WTC11 (cell line): ENCODE data around the gene RING1.

Experiments
- CREM ChIP-seq: sonication (generic); formaldehyde crosslinking; IDR thresholded peaks from 2 replicates; pipeline ENCODE4 v1.8.1; 2022; ENCODE audit warnings: mild to moderate bottlenecking, missing genetic modification reagents, moderate library complexity
- IRF2 ChIP-seq: sonication (generic); formaldehyde crosslinking; IDR thresholded peaks from 2 replicates; pipeline ENCODE4 v1.8.0; 2022; ENCODE audit warnings: low read depth, missing genetic modification reagents, borderline replicate concordance
- JUN ChIP-seq: sonication (generic); formaldehyde crosslinking; IDR thresholded peaks from 2 replicates; pipeline ENCODE4 v1.8.0; 2023; ENCODE audit warnings: mild to moderate bottlenecking, missing genetic modification reagents
- NR3C1 ChIP-seq: sonication (generic); formaldehyde crosslinking; conservative IDR thresholded peaks from 2 replicates; pipeline ENCODE4 v1.8.1; 2023; ENCODE audit warnings: low read depth, mild to moderate bottlenecking, missing genetic modification reagents
- RELA ChIP-seq: sonication (generic); formaldehyde crosslinking; IDR thresholded peaks from 2 replicates; pipeline ENCODE4 v1.8.1; 2022; ENCODE audit warnings: missing genetic modification reagents, mild to moderate bottlenecking, borderline replicate concordance
- TEAD4 ChIP-seq: sonication (generic); formaldehyde crosslinking; IDR thresholded peaks from 2 replicates; pipeline ENCODE4 v1.8.0; 2022; ENCODE audit warnings: mild to moderate bottlenecking, missing genetic modification reagents
- TF ChIP-seq, protein P1 (sequence below): fragments of 200-600 bp; IDR thresholded peaks from 2 replicates; pipeline ENCODE4 v1.8.0; 2022; ENCODE audit warnings: antibody characterized with exemption
- TF ChIP-seq, protein P2 (sequence below): sonication (generic); formaldehyde crosslinking; IDR thresholded peaks from 2 replicates; pipeline ENCODE4 v1.8.0; 2022; ENCODE audit warnings: mild to moderate bottlenecking, missing genetic modification reagents
- TF ChIP-seq, protein P3 (sequence below): sonication (generic); formaldehyde crosslinking; conservative IDR thresholded peaks from 2 replicates; pipeline ENCODE4 v1.8.1; 2023; ENCODE audit warnings: mild to moderate bottlenecking, low read depth, missing genetic modification reagents, moderate library complexity

DNA sequence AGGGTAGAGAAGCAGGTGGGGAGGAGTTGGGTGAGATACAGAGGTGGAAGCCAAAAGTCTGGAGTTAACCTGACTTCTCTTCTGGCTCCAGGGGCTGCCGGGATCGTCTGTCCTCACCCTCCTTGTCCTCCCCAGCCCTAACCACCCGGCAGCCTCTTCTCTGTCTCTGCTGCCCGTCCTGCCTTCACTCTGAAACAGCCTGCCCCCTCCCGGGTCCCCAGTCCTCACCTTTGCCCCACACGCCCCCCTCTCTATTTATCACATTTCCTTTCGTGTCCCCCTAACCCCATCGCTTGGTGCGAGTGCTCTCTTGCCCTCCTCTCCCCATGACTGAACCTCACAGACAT is 5.7 kb downstream of the RING1 start:
- no peak for TF ChIP-seq IRF2 (CRISPR knock-in tag)
- no peak for TF ChIP-seq TEAD4
- no peak for TF ChIP-seq NR3C1 (CRISPR knock-in tag)
- TF ChIP-seq, protein P1, sequence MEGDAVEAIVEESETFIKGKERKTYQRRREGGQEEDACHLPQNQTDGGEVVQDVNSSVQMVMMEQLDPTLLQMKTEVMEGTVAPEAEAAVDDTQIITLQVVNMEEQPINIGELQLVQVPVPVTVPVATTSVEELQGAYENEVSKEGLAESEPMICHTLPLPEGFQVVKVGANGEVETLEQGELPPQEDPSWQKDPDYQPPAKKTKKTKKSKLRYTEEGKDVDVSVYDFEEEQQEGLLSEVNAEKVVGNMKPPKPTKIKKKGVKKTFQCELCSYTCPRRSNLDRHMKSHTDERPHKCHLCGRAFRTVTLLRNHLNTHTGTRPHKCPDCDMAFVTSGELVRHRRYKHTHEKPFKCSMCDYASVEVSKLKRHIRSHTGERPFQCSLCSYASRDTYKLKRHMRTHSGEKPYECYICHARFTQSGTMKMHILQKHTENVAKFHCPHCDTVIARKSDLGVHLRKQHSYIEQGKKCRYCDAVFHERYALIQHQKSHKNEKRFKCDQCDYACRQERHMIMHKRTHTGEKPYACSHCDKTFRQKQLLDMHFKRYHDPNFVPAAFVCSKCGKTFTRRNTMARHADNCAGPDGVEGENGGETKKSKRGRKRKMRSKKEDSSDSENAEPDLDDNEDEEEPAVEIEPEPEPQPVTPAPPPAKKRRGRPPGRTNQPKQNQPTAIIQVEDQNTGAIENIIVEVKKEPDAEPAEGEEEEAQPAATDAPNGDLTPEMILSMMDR = no peak
- TF ChIP-seq, protein P2, sequence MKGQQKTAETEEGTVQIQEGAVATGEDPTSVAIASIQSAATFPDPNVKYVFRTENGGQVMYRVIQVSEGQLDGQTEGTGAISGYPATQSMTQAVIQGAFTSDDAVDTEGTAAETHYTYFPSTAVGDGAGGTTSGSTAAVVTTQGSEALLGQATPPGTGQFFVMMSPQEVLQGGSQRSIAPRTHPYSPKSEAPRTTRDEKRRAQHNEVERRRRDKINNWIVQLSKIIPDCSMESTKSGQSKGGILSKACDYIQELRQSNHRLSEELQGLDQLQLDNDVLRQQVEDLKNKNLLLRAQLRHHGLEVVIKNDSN = no peak
- no peak for TF ChIP-seq CREM (CRISPR knock-in tag)
- TF ChIP-seq JUN (CRISPR knock-in tag) = no peak
- TF ChIP-seq, protein P3, sequence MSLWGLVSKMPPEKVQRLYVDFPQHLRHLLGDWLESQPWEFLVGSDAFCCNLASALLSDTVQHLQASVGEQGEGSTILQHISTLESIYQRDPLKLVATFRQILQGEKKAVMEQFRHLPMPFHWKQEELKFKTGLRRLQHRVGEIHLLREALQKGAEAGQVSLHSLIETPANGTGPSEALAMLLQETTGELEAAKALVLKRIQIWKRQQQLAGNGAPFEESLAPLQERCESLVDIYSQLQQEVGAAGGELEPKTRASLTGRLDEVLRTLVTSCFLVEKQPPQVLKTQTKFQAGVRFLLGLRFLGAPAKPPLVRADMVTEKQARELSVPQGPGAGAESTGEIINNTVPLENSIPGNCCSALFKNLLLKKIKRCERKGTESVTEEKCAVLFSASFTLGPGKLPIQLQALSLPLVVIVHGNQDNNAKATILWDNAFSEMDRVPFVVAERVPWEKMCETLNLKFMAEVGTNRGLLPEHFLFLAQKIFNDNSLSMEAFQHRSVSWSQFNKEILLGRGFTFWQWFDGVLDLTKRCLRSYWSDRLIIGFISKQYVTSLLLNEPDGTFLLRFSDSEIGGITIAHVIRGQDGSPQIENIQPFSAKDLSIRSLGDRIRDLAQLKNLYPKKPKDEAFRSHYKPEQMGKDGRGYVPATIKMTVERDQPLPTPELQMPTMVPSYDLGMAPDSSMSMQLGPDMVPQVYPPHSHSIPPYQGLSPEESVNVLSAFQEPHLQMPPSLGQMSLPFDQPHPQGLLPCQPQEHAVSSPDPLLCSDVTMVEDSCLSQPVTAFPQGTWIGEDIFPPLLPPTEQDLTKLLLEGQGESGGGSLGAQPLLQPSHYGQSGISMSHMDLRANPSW (CRISPR knock-in tag) = no peak
- TF ChIP-seq RELA = no peak
